GM21529 (cell line): ENCODE measurements around the gene TREML2.

ENCODE experiments used
- ATAC-seq: cut with Tn5 transposase; IDR thresholded peaks from one replicate; pipeline ENCODE4 v1.9.1; 2021; ENCODE audit not compliant: unreplicated experiment

TREML2 gene

DNA sequence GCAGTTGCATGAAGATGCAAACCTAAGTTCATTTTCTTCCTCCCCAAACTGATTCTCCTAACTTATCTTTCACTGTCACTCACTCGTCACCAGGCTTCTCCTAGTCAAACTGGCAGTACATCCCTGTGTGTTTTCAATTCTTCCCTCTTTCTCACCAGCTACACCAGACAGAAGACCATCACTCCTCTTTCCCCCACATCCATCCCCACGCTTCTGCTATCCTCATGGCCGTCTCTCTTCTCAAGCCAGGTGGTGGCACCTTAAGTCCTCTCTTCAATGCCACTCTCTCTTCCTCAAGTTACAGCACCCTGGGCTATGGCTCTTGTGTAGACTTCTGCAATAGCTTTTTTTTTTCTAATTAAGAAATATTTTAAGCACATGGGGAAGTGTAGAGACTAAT is 23.7 kb downstream of the TREML2 start:
- no peak for ATAC-seq

- no peak for ATAC-seq
Observed at GRCh38 chr6:41176189-41176588, 24.8 kb downstream of the TREML2 start.

DNA sequence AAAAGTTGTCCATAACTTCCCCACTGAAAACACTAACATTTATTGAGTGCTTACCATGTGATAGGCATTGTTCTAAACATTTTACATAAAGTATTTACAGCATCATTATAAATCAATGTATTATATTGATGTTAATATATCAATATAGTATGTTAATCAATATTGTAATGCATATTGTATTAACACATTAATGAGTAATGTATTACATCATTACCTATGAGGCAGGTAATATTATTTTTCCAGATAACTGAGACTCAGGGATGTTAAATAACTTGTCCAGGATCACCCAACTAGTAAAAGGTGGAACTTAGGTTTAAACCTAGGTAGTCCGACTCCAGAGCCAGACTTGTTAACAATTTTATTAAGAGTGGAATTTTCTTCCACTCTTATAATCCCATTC is 25.9 kb downstream of the TREML2 start:
- no peak for ATAC-seq

DNA sequence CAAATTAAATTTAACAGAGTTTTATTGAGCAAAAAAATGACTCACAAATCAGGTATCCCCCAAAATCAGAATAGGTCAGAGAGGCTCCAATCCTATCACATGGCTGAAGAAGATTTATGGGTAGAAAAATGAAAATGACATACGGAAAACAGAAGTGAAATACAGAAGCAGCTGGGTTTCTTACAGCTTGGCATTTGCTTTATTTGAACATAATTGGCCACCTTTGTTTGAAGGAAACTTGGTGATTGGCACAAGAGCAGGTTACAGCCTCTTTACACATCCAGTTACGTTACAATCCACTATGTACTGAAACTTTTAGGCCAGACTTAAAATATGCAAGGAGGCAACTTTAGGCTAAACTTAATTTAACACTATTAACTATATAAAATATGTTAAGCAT is 26.3 kb downstream of the TREML2 start:
- ATAC-seq, result no peak

GRCh38 chr6:41171908-41172307 is 29.0 kb downstream of the TREML2 start:
- no peak for ATAC-seq

DNA sequence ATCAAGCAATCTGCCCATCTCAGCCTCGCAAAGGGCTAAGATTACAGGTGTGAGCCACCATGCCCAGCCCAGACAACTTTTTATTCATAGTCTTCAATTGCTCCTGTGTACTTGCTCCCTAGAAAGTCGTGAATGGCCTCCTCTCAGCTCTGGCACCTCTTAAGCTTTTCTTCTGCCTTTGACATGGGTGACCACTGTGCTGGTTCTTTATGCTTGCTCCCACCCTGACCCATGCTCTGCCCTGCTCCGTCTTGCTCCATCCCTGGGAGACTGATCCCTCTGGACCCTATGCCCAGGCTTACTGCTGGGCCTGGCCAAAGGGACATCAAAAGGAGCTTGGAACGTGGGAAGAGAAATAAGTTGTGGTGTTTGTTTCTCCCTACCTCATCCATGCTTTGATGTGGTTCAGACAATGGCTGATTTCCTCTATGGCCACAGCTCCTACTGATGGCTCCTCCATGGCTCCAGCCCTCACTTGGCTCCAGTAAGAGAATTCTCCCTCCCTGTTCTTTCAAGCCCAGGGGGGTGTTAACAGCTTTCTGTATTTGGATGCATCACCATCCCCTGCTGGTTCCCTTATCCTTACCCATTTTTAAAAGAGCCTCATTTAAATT is 30.3 kb downstream of the TREML2 start:
- no peak for ATAC-seq

- no peak for ATAC-seq
Observed at GRCh38 chr6:41167173-41167963, 33.6 kb downstream of the TREML2 start.

DNA sequence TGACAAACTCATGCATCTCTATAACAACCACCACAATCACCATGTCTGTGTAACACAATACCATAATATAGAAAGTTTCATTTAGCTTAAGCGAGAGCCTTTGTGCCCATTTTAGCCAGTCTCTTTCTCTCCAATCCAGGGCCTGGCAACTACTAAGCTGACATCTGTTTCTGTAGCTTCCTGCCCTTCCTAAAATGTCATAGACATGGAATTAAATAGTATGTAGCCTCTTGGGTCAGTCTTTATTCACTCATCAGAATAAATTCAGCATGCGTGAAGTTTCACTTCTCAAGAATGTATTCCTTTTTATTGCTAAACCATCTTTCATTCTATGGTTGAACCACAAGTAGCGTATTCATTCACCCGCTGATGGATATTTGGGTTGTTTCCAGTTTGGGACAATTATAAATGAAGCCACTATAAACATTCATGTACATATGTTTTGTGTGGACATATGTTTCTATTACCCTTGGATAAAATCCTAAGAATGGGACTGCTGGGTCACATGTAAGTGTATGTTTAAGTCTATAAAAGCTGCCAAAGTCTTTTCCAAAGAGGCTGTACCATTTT is 36.3 kb downstream of the TREML2 start:
- ATAC-seq, result no peak

DNA sequence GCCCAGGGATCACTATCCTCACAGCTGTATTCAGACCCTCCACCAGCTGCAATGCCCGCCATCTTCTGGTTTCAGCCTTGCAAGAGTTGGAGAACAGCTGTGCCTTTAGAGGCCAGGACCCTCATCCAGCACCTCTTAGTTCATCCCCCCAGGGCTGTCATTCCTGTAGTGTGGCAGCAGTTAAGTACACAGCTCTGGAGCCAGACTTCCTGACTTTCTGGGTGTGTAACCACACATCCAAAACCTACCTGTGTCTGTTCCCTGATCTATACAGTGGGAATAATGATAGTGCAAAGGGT is 37.6 kb downstream of the TREML2 start:
- ATAC-seq, result no peak

- ATAC-seq, result no peak
Observed at GRCh38 chr6:41162687-41163418, 38.1 kb downstream of the TREML2 start, which contains the start of gene TREM2. TREM2 (minus strand) TSS chr6:41163116; CDS start chr6:41163082, 34 bp downstream.

GRCh38 chr6:41161851-41162552 is 38.9 kb downstream of the TREML2 start:
- no peak for ATAC-seq

GRCh38 chr6:41161380-41161779 is 39.6 kb downstream of the TREML2 start:
- ATAC-seq, result no peak

- ATAC-seq, result no peak
Observed at GRCh38 chr6:41160933-41161332, 40.0 kb downstream of the TREML2 start.

DNA sequence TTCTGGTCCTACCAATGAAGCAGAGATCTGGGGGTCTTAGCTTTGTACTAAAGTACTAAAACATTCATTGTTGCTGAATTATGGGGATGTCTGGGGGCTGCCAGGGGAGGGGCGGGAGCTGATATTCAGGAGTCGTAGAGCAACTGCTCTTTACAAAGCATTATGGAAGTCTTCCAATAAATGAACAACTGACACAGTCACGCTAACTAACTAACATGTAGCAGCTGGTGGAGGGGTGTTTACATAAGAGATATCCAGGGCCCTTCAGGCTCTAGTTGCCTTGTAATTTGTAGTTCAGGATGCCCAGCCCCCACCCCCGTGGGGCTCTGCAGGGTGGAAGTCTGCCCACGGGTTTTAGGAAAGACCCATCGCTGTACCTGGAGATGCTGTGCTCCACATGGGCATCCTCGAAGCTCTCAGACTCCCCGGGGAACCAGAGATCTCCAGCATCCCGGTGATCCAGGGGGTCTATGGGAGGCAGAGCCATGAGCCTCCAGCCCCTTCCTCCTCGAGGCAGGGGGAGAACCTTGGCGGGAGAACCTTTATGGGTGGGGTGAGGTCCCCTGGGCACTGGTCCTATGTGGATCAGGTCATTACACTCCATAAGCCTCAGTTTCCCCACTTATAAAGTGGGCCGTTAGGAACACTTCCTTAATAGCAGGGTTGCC is 41.4 kb downstream of the TREML2 start:
- ATAC-seq, result no peak

- no peak for ATAC-seq
Observed at GRCh38 chr6:41157323-41157722, 43.6 kb downstream of the TREML2 start.

GRCh38 chr6:41156771-41157170 is 44.2 kb downstream of the TREML2 start:
- no peak for ATAC-seq

GRCh38 chr6:41156001-41156400 is 44.9 kb downstream of the TREML2 start:
- ATAC-seq, result no peak

- ATAC-seq, result no peak
Observed at GRCh38 chr6:41155132-41155805, 45.7 kb downstream of the TREML2 start.

GRCh38 chr6:41153992-41154625 is 46.8 kb downstream of the TREML2 start, which contains the start of gene TREML1:
TREML1 (minus strand) TSS chr6:41154347; CDS start chr6:41154288, 59 bp downstream.
- ATAC-seq, result no peak
